ENCODE data around the gene KANSL3. TPM values are rescaled to one million over a fixed set of nuclear protein-coding genes. Genes with fewer than 3 reads are reported as not detected.

Gene KANSL3
- total and polyA plus RNA-seq, 2 donors (not counting 3 experiments of a cell fraction or from before 2014, with no cell fraction given): 27.7 to 36.9 TPM

DNA sequence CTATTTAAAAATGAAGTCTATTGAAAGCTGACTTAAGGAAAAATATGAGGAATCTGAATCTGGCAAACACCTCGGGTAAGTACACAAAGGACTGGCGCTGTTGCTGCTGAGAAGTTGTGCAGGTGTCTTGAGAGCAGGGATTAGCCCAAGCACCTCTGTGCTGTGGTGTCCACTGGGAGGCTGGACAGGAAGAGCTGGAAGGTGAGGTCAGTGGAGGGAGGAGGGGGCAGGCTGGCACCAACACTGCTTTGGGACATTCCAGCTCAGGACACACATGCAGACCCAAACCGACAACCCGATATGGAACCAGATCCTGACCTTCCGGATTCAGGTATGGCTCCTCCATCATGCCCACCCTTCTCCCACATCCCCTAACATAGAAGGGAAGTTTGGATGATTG lies 25.1 kb upstream of the KANSL3 start:
- Histone ChIP-seq H3K4me3 (replicated peaks in 1 of 3; ENCODE audit: insufficient read depth in 1 of 3, low read depth in 1 of 3, low read length in 3 of 3) (no peak overlapping the region), H3K9me3 (replicated peaks; ENCODE audit: control insufficient read depth, insufficient read depth, low read length) (no peaks in the 10 kb centered on the region), H3K27me3 (ENCODE audit: control insufficient read depth in 2 of 2, insufficient read depth in 2 of 2, low read length in 2 of 2) (no peaks in the 10 kb centered on the region), H3K36me3 (ENCODE audit: control insufficient read depth in 2 of 2, extremely low read depth in 1 of 2, insufficient read depth in 2 of 2, low read length in 2 of 2) (no peaks in the 10 kb centered on the region), H3K4me1 (ENCODE audit: control insufficient read depth, extremely low read depth, insufficient read depth, low read length) (peaks cover 7% of the 10 kb centered on the region), H4K20me1 (replicated peaks; ENCODE audit: control insufficient read depth, extremely low read depth, insufficient read depth, low read length) (no peaks in the 10 kb centered on the region), H3K4me2 (ENCODE audit: insufficient read depth, low read length) (no peak overlapping the region), H3K9ac (replicated peaks; ENCODE audit: extremely low read depth, insufficient read depth, low read length) (no peak overlapping the region), H2AFZ (ENCODE audit: low read depth, low read length) (no peak overlapping the region), H3K79me2 (ENCODE audit: control insufficient read depth, insufficient read depth, low read length) (no peaks in the 10 kb centered on the region), H3K9me1 (replicated peaks; ENCODE audit: control insufficient read depth, extremely low read depth, insufficient read depth, low read length) (no peaks in the 10 kb centered on the region), H3K27ac (ENCODE audit: insufficient read depth, low read depth, low read length) (no peak overlapping the region)
- DNase-seq (ENCODE audit: low read depth, low spot score) (no peak), FAIRE-seq (no peak)
- CTCF ChIA-PET: no interaction called here
- TF ChIP-seq JUN (IDR thresholded peaks at IDR 0.05; ENCODE audit: borderline replicate concordance, insufficient read depth, insufficient read length, low read depth) (no peak), GATA2 (IDR thresholded peaks at IDR 0.05; ENCODE audit: insufficient read depth, insufficient read length, low read depth, low read length) (no peak), MYC (IDR thresholded peaks at IDR 0.05; ENCODE audit: low read depth, low read length) (no peak), FOS (IDR thresholded peaks at IDR 0.05; ENCODE audit: borderline replicate concordance, insufficient read depth, low read length) (no peak), POLR2A (IDR thresholded peaks at IDR 0.05; ENCODE audit: low read depth, low read length) (no peak), EZH2 (IDR thresholded peaks at IDR 0.05; ENCODE audit: borderline replicate concordance, low read depth, low read length, severe bottlenecking) (no peak), POLR2AphosphoS5 (IDR thresholded peaks at IDR 0.05; ENCODE audit: insufficient read depth, low read depth, low read length) (no peak)
- TF ChIP-seq, protein P1, sequence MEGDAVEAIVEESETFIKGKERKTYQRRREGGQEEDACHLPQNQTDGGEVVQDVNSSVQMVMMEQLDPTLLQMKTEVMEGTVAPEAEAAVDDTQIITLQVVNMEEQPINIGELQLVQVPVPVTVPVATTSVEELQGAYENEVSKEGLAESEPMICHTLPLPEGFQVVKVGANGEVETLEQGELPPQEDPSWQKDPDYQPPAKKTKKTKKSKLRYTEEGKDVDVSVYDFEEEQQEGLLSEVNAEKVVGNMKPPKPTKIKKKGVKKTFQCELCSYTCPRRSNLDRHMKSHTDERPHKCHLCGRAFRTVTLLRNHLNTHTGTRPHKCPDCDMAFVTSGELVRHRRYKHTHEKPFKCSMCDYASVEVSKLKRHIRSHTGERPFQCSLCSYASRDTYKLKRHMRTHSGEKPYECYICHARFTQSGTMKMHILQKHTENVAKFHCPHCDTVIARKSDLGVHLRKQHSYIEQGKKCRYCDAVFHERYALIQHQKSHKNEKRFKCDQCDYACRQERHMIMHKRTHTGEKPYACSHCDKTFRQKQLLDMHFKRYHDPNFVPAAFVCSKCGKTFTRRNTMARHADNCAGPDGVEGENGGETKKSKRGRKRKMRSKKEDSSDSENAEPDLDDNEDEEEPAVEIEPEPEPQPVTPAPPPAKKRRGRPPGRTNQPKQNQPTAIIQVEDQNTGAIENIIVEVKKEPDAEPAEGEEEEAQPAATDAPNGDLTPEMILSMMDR (IDR thresholded peaks at IDR 0.05; ENCODE audit: extremely low read depth in 1 of 2, insufficient read depth in 1 of 2, low read depth in 1 of 2, low read length in 2 of 2): no peak
- TF ChIP-seq, protein P2, sequence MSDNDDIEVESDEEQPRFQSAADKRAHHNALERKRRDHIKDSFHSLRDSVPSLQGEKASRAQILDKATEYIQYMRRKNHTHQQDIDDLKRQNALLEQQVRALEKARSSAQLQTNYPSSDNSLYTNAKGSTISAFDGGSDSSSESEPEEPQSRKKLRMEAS (IDR thresholded peaks at IDR 0.05; ENCODE audit: insufficient read depth, insufficient read length): no peak
- dilution Hi-C loops (cut with MboI; ENCODE audit: extremely low pct_ligation_motif_present, low sequenced_read_pairs): no loop called here
- intact Hi-C loops (cut with micrococcal nuclease): no loop called here
- POLR2A ChIA-PET: interaction anchor here (1.1 kb wide), 1 partner anchor 13 kb away, joined by 3 read pairs; no protein-coding TSS in a partner anchor
- BruUV-seq (replicated peaks): no TSS peak

Data from endothelial cell of umbilical vein (primary cell).